Fibroblast of the aortic adventitia (primary cell): ENCODE data around the gene GPX2. TPM values are rescaled to one million over a fixed set of nuclear protein-coding genes. Genes with fewer than 3 reads are reported as not detected.
A peak's percentile ranks its signal among the peaks of the same experiment; 100 is the strongest.

Experiments
- DNase-seq: peaks from one replicate; pipeline ENCODE4 v3.0.0-alpha.2; 2010; ENCODE audit warnings: low read depth
- H3K4me3 ChIP-seq: 2 replicates; pipeline ENCODE4 v1.5.1; 2011; ENCODE audit warnings: low read depth, mild to moderate bottlenecking, control low read depth, low read length, moderate library complexity
- CTCF ChIP-seq: IDR thresholded peaks from 2 replicates; pipeline ENCODE4 v1.5.1; 2011; ENCODE audit warnings: mild to moderate bottlenecking, low read length, control low read depth, inconsistent platforms; ENCODE audit not compliant: insufficient read depth
- total RNA-seq: library from RNA; depleted of rRNA; stranded (reverse); fragments of >200 nt; gene quantifications from 2 replicates; pipeline ENCODE4 v1.2.3, GENCODE V29; 2012; ENCODE audit warnings: low replicate concordance

GPX2 gene
- not detected in 2 replicates for total RNA-seq

DNA sequence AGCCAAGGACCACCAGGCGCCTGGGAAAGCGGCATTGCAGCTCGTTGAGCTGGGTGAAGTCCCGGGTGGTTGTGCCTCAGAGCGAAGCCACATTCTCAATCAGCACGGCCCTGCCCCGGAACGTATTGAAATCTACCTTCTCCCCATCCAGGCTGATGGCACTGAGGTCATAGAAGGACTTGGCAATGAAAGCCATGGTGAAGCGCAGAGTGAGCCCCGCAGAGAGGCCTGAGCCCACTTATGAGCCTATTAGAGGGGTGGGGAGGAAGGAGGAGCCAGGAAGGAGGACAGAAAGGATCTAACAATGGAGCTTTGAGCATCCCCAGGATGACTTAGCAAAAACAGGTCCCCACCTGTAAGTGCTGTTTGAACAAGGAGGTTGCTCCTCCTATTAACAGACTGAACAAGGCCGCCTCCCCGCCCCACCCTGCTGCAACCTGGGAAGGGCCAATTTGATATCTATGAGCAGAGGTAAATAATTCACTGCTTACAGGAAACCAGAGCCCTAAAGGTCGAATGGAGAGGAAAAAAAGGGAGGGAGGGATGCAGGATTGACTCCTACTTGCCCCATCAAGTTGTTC is at the start of gene GPX2:
Gene GPX2, minus strand, starts transcription at position 215 of the 581 bp plus-strand sequence. Its CDS starts 19 bp downstream, at position 196.
- DNase-seq = no peak
- no peak for TF ChIP-seq CTCF
- H3K4me3 ChIP-seq = no peak within 1 kb of the TSS

DNA sequence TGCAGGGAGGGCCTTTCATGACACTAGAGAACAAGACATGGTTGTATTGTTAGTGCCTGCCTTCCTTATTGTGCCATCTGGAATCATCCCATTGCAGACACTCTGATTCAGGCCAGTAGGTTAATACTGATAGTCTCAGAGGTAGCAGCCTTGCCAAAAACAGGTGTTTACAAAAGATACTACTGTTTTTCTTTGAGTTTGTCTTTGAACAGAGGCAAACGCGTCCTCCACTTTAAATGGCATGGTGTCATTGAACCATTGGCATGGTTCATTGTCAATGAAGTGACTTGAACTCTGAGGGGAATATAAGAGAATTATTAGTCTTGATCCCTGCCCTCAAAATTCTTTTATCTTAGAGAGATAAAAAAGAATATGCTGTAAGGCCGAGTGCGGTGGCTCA is 48.4 kb upstream of the GPX2 start:
- no peak overlapping the region for H3K4me3 ChIP-seq
- no peak for TF ChIP-seq CTCF
- DNase-seq = no peak

DNA sequence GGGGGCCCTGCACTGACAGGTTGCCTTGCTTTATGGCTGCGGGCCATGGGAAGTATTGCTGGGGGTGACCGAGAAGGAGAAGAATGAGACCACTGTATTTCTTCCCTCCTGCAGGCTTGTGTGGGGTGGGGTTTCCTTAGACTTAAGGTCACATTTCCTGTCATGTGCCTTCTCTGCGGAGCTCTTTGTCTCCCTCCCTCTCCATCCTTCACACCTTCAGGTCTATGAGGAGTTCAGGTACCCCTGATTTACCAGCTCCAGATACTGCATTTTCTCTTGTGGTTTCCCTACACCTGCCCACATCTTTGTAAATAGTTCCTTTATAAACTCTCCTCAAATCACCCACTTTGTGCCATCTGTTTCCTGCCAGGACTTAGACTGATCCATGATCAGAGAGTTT is 47.8 kb upstream of the GPX2 start:
- no peak for TF ChIP-seq CTCF
- H3K4me3 ChIP-seq = no peak overlapping the region
- DNase-seq = no peak

DNA sequence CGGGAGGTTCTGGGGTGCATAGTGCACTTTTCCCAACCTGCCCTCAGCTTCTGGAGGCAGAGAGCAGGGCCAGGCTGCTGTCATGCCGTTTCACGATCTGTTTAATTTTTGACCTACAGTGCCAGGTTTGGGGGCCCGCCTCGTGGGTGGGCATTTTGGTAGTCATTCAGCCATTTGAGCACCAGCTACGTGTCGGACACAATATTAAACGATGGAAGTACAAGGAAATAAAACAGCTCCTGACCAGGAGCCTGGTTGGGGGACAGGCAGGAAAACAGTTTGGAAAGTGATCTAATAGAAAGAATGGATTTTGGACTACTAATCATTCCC is 44.9 kb upstream of the GPX2 start:
- no peak for DNase-seq
- H3K4me3 ChIP-seq = peak overlapping the region; percentile 99
- no peak for TF ChIP-seq CTCF

- peak; percentile 97 for DNase-seq
- H3K4me3 ChIP-seq = peak within 1 kb of the TSS; percentile 99
- TF ChIP-seq CTCF = peak; percentile 79
Observed at GRCh38 chr14:64986648-64987437, 44.3 kb upstream of the GPX2 start, which contains the start of gene FNTB. FNTB (plus strand) TSS chr14:64986895; CDS start chr14:64986954, 59 bp downstream.

DNA sequence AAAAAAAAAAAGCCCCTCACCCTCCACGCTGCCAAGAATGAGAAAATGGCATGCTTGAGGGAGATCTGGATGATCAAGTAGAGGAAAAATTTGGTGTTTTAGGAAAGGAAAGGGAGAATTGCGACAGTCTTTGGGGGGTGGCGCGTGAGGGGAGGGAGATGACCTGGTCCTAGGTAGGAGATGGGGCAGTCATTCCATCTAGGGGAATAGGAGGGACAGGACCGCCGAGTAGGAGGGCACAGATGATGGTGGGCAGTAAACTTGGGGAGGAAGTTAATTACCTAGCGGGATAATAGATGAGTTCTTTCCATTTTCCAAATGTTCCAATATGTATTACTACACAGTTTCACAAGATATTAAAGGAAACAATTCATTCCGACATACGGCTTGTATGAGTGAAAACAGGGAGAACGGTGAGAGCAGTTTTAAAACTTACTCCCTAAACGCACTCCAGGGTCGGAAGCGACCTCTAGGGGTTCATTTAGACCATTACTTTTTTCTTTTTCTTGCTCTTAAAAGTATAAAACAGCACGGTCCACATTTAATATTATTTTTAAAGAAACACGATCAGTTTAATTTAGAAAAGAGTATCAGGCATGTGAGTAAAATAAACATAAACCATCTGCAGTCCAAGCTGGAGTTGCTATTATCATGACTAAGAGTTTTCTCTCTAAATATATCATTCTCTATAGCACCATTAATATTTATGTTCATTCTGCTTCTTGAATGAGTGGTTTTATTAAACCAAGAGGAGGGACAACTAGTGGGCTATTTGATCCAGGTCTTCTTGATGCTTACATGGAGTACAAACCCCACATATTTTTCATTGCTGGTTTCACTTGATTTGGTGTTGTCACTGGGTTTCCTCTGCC is 41.1 kb upstream of the GPX2 start:
- peak; percentile 80 for DNase-seq
- H3K4me3 ChIP-seq = peak overlapping the region; percentile 32
- peak; percentile 69 for TF ChIP-seq CTCF
